Mesenchymal stem cell (in vitro differentiated cells and primary cell): ENCODE measurements around the gene C3orf49. TPM values are rescaled to one million over a fixed set of nuclear protein-coding genes. Genes with fewer than 3 reads are reported as not detected.

Experiments used
- DNase-seq: peaks from one replicate; pipeline ENCODE4 v3.0.0-alpha.2; 2013
- H2AFZ ChIP-seq: one replicate; pipeline ENCODE4 v1.6.1; 2013; ENCODE audit warnings: low read depth, mild to moderate bottlenecking, control low read depth, inconsistent platforms, low read length, moderate library complexity
- H2AK5ac ChIP-seq: 2 replicates; pipeline ENCODE4 v1.6.1; 2013; ENCODE audit warnings: low read length, moderate library complexity, mild to moderate bottlenecking, inconsistent platforms; ENCODE audit not compliant: severe bottlenecking
- H2BK120ac ChIP-seq: one replicate; pipeline ENCODE4 v1.6.1; 2013; ENCODE audit warnings: low read depth, mild to moderate bottlenecking, inconsistent platforms, low read length, moderate library complexity
- H2BK12ac ChIP-seq, 2 experiments: one replicate each; pipeline ENCODE4 v1.6.1; 2013; ENCODE audit warnings: inconsistent platforms in 2 of 2, low read length in 2 of 2, mild to moderate bottlenecking in 2 of 2, moderate library complexity in 2 of 2, control low read depth in 1 of 2
- H2BK15ac ChIP-seq: one replicate; pipeline ENCODE4 v1.6.1; 2013; ENCODE audit warnings: mild to moderate bottlenecking, low read depth, inconsistent platforms; ENCODE audit not compliant: poor library complexity, severe bottlenecking
- H2BK5ac ChIP-seq: 2 replicates; pipeline ENCODE4 v1.6.1; 2013; ENCODE audit warnings: low read depth, mild to moderate bottlenecking, low read length, control low read depth, inconsistent platforms; ENCODE audit not compliant: poor library complexity, severe bottlenecking
- H3K14ac ChIP-seq, 2 experiments: one replicate each; pipeline ENCODE4 v1.6.1; 2013; ENCODE audit warnings: inconsistent platforms in 2 of 2, low read length in 2 of 2, control low read depth in 1 of 2, mild to moderate bottlenecking in 1 of 2, moderate library complexity in 1 of 2
- H3K18ac ChIP-seq, 2 experiments: one replicate each; pipeline ENCODE4 v1.6.1; 2013; ENCODE audit warnings: inconsistent platforms in 2 of 2, low read length in 2 of 2, control low read depth in 1 of 2, low read depth in 1 of 2, mild to moderate bottlenecking in 1 of 2
- H3K23ac ChIP-seq, 2 experiments: one replicate each; pipeline ENCODE4 v1.6.1; 2013; ENCODE audit warnings: inconsistent platforms in 2 of 2, low read length in 2 of 2, mild to moderate bottlenecking in 2 of 2, moderate library complexity in 2 of 2, control low read depth in 1 of 2
- H3K27ac ChIP-seq: 2 replicates; pipeline ENCODE4 v1.5.1; 2013; ENCODE audit warnings: mild to moderate bottlenecking, moderate library complexity, low read length, control low read depth, inconsistent platforms; ENCODE audit not compliant: poor library complexity, severe bottlenecking
- H3K27me3 ChIP-seq, 2 experiments: 2 replicates each; pipeline versions ENCODE4 v1.6.1 to v1.7.0; 2013; ENCODE audit warnings: low read length in 2 of 2, mild to moderate bottlenecking in 2 of 2, moderate library complexity in 2 of 2, control low read depth in 1 of 2, inconsistent platforms in 1 of 2; ENCODE audit not compliant: control insufficient read depth in 1 of 2, insufficient read depth in 1 of 2
- H3K36me3 ChIP-seq, 2 experiments: 2 replicates each; pipeline versions ENCODE4 v1.6.1 to v1.7.0; 2013; ENCODE audit warnings: low read length in 2 of 2, control low read depth in 1 of 2, inconsistent platforms in 1 of 2, low read depth in 1 of 2, mild to moderate bottlenecking in 1 of 2; ENCODE audit not compliant: insufficient read depth in 2 of 2, control insufficient read depth in 1 of 2
- H3K4ac ChIP-seq, 2 experiments: one replicate each; pipeline ENCODE4 v1.6.1; 2013; ENCODE audit warnings: inconsistent platforms in 2 of 2, low read length in 2 of 2, mild to moderate bottlenecking in 2 of 2, moderate library complexity in 2 of 2, control low read depth in 1 of 2, low read depth in 1 of 2
- H3K4me1 ChIP-seq: 2 replicates; pipeline ENCODE4 v1.6.1; 2013; ENCODE audit warnings: low read depth, low read length, control low read depth; ENCODE audit not compliant: control insufficient read depth, insufficient read depth
- H3K4me2 ChIP-seq: 2 replicates; pipeline ENCODE4 v1.6.1; 2013; ENCODE audit warnings: low read length, mild to moderate bottlenecking, inconsistent platforms; ENCODE audit not compliant: poor library complexity, severe bottlenecking
- H3K4me3 ChIP-seq, 2 experiments: 2 replicates each; pipeline versions ENCODE4 v1.5.1 to v1.7.0; 2013; ENCODE audit warnings: low read length in 2 of 2, mild to moderate bottlenecking in 2 of 2, control low read depth in 1 of 2, low read depth in 1 of 2; ENCODE audit not compliant: insufficient read depth in 1 of 2
- H3K79me1 ChIP-seq: replicated peaks from 2 replicates; pipeline ENCODE4 v1.6.1; 2013; ENCODE audit warnings: mild to moderate bottlenecking, control low read depth, low read length, inconsistent platforms; ENCODE audit not compliant: poor library complexity, severe bottlenecking
- H3K9ac ChIP-seq: 2 replicates; pipeline ENCODE4 v1.7.0; 2013; ENCODE audit warnings: mild to moderate bottlenecking, low read length, moderate library complexity
- H3K9me3 ChIP-seq: 2 replicates; pipeline ENCODE4 v1.7.0; 2013; ENCODE audit warnings: mild to moderate bottlenecking, low read length; ENCODE audit not compliant: control insufficient read depth
- H4K8ac ChIP-seq: one replicate; pipeline ENCODE4 v1.6.1; 2013; ENCODE audit warnings: inconsistent platforms, mild to moderate bottlenecking, low read length, moderate library complexity
- H4K91ac ChIP-seq: one replicate; pipeline ENCODE4 v1.6.1; 2013; ENCODE audit warnings: mild to moderate bottlenecking, low read length, inconsistent platforms
- WGBS: methylation state at CpG from one replicate; pipeline ENCODE4 v1.1.7; 2013; ENCODE audit warnings: mixed read lengths; 5-methylcytosine and 5-hydroxymethylcytosine counted together
- polyA plus RNA-seq, 2 experiments: library from polyadenylated mRNA; stranded (reverse); fragments of 200-250 nt; gene quantifications; one replicate each; pipeline ENCODE4 v1.2.3, GENCODE V29; 2013

C3orf49 gene, protein sequence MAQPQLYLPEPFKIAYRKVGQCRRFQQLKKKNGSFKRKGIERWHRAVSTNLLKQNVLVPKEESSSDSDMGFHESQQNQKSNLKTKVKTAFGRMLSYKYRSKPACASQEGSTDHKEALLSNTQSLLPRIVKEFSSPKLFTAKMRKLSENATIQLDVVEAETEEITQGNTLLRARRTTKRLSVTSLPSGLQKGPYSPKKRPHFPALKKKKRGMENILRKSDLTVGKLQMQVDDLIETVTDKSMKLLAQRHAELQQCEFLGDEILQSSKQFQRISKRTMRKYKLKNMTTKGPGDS
- polyA plus RNA-seq (2013, experiment 1 of 2), result not detected
- not detected for polyA plus RNA-seq (2013, experiment 2 of 2)

DNA sequence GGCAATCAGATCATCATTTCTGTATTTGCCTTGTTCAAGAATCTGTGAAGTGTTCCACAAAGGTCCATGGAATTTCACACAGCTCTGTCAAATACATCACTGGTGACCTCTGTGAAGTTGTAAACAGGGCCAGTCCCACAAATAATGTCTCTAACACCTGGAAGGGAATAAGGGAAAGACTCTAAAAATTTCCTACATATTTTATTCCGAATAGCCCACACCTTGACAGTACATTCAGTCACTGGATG, at the start of gene C3orf49:
Gene C3orf49 (plus strand): TSS at position 149 of the 248 bp plus-strand sequence. CDS start 173 bp downstream, outside the sequence.
- no peak within 1 kb of the TSS for H2AK5ac ChIP-seq
- H3K79me1 ChIP-seq, result no peaks in the 10 kb centered on the region
- no peak within 1 kb of the TSS for H3K9ac ChIP-seq
- DNase-seq, result no peak
- 71% methylated on average over 1 of the region's 1 CpG for WGBS
- no peak within 1 kb of the TSS for H4K91ac ChIP-seq
- no peak within 1 kb of the TSS for H2BK12ac ChIP-seq
- no peak within 1 kb of the TSS for H2BK15ac ChIP-seq
- no peak within 1 kb of the TSS for H3K27ac ChIP-seq
- H3K9me3 ChIP-seq, result no peaks in the 10 kb centered on the region
- no peak within 1 kb of the TSS for H3K4ac ChIP-seq
- no peak within 1 kb of the TSS for H3K4me3 ChIP-seq
- H3K36me3 ChIP-seq, result peaks cover 0 to 3% of the 10 kb centered on the region in 2 experiments
- H3K23ac ChIP-seq, result no peak within 1 kb of the TSS
- no peak within 1 kb of the TSS for H3K4me2 ChIP-seq
- no peak within 1 kb of the TSS for H2BK120ac ChIP-seq
- no peak within 1 kb of the TSS for H3K14ac ChIP-seq
- H3K4me1 ChIP-seq, result peaks cover 6% of the 10 kb centered on the region
- no peak within 1 kb of the TSS for H4K8ac ChIP-seq
- H2AFZ ChIP-seq, result no peak within 1 kb of the TSS
- H3K27me3 ChIP-seq, result no peaks in the 10 kb centered on the region
- H3K18ac ChIP-seq, result no peak within 1 kb of the TSS
- no peak within 1 kb of the TSS for H2BK5ac ChIP-seq

DNA sequence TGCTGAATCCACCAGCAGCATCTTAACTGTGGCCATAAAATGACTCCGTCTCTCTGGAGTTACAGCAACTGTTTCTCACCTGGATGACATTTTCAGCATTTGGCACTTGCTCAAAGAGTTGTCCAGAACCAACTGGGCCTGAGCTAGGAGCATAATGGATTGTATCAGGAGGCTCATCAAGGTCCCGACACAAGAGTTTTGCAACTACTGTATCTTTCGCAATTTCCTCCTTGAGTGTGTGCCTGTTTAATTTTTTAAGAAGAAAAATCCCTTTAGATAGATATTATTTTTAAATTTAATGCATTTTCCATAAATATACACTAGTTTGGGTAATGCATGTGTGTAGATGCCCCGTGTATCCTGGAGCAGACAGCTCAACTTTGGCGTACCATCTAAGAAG, 44.3 kb upstream of the C3orf49 start:
- 69% methylated on average over 3 of the region's 5 CpGs for WGBS
- Histone ChIP-seq H3K4me1 (no peaks in the 10 kb centered on the region), H2BK12ac (no peak overlapping the region), H3K27ac (no peak overlapping the region), H3K9me3 (no peaks in the 10 kb centered on the region), H2AFZ (no peak overlapping the region), H3K79me1 (no peaks in the 10 kb centered on the region), H2AK5ac (no peak overlapping the region), H2BK5ac (no peak overlapping the region), H3K4ac (no peak overlapping the region), H3K4me2 (no peak overlapping the region), H3K23ac (no peak overlapping the region), H3K18ac (no peak overlapping the region), H2BK15ac (no peak overlapping the region), H3K36me3 (no peaks in the 10 kb centered on the region), H3K4me3 (no peak overlapping the region), H4K91ac (no peak overlapping the region), H3K14ac (no peak overlapping the region), H4K8ac (no peak overlapping the region), H2BK120ac (no peak overlapping the region), H3K27me3 (no peaks in the 10 kb centered on the region), H3K9ac (no peak overlapping the region)
- no peak for DNase-seq

DNA sequence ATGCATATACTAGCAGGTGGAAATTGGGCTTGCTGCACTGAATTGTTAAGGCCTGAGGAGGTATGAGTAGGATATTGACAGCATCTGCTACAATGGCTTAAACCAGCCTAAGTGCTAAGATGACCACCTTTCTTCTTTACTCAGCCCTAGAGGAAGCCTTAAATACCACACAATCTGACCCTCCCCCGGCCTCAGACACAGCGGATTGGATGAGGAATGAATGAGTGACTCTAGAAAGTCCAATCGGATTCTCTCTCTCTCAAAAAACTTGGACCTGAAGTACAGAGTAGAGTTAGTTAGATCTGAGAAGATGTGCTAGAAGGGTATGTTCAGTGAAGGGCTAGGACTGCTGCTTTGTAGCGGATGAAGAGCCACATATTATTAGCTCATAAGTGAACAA, 39.9 kb upstream of the C3orf49 start:
- no peak overlapping the region for H3K18ac ChIP-seq
- H3K4me3 ChIP-seq, result no peak overlapping the region
- H3K9ac ChIP-seq, result no peak overlapping the region
- H4K8ac ChIP-seq, result no peak overlapping the region
- H3K23ac ChIP-seq, result no peak overlapping the region
- H2AFZ ChIP-seq, result no peak overlapping the region
- H2BK5ac ChIP-seq, result no peak overlapping the region
- no peak for DNase-seq
- no peak overlapping the region for H3K4ac ChIP-seq
- no peaks in the 10 kb centered on the region for H3K4me1 ChIP-seq
- no peaks in the 10 kb centered on the region for H3K9me3 ChIP-seq
- H2AK5ac ChIP-seq, result no peak overlapping the region
- no peaks in the 10 kb centered on the region for H3K79me1 ChIP-seq
- no peak overlapping the region for H4K91ac ChIP-seq
- H2BK15ac ChIP-seq, result no peak overlapping the region
- H3K14ac ChIP-seq, result no peak overlapping the region
- H3K36me3 ChIP-seq, result no peaks in the 10 kb centered on the region
- no peak overlapping the region for H3K4me2 ChIP-seq
- no peak overlapping the region for H2BK12ac ChIP-seq
- H2BK120ac ChIP-seq, result no peak overlapping the region
- 85% methylated on average over 4 of the region's 4 CpGs for WGBS
- H3K27me3 ChIP-seq, result no peaks in the 10 kb centered on the region
- H3K27ac ChIP-seq, result no peak overlapping the region

DNA sequence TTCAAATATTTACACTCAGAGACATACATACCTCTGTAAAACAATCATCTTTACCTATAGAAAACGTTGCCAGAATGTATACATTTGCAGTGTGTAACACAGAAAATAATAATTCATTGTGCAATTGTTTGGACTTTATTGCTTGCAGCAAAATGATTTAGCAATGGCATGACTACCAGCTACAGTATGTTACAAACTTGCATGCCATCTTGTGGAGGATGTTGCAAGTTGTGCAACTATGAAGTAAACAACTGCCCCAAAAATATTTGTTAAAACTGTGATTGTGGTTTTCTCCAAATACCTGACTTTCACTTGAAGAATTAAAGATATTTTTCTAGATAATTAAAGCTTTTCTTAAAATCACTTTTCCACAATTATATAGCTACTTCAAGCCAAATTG, 27.1 kb upstream of the C3orf49 start:
- H2BK120ac ChIP-seq, result no peak overlapping the region
- no peaks in the 10 kb centered on the region for H3K4me1 ChIP-seq
- no peak overlapping the region for H3K18ac ChIP-seq
- H3K4ac ChIP-seq, result no peak overlapping the region
- H3K9me3 ChIP-seq, result no peaks in the 10 kb centered on the region
- H3K23ac ChIP-seq, result no peak overlapping the region
- no peak overlapping the region for H3K4me3 ChIP-seq
- H4K8ac ChIP-seq, result no peak overlapping the region
- H2AK5ac ChIP-seq, result no peak overlapping the region
- no peak overlapping the region for H2BK5ac ChIP-seq
- DNase-seq, result peak; percentile 50
- H2BK12ac ChIP-seq, result no peak overlapping the region
- H3K79me1 ChIP-seq, result no peaks in the 10 kb centered on the region
- no CpG with 5 or more reads among the region's 1 CpG for WGBS
- peaks cover 0 to 14% of the 10 kb centered on the region in 2 experiments for H3K27me3 ChIP-seq
- no peak overlapping the region for H2AFZ ChIP-seq
- no peak overlapping the region for H3K14ac ChIP-seq
- no peak overlapping the region for H3K27ac ChIP-seq
- H3K36me3 ChIP-seq, result no peaks in the 10 kb centered on the region
- no peak overlapping the region for H3K4me2 ChIP-seq
- H3K9ac ChIP-seq, result peak overlapping the region; percentile 25
- H2BK15ac ChIP-seq, result no peak overlapping the region
- H4K91ac ChIP-seq, result no peak overlapping the region
